Neural progenitor cell (in vitro differentiated cells): ENCODE results near the gene DOCK11.

Experiments used
- CTCF ChIP-seq: fragments of 200-600 bp; sonication (generic); IDR thresholded peaks from 2 replicates; pipeline ENCODE4 v1.5.1; 2017; ENCODE audit warnings: antibody characterized with exemption, mild to moderate bottlenecking
- EZH2phosphoT487 ChIP-seq: fragments of 200-600 bp; sonication (generic); IDR thresholded peaks from 2 replicates; pipeline ENCODE4 v1.6.1; 2017; ENCODE audit warnings: antibody characterized with exemption

GRCh38 chrX:118727686-118728339 is 232.2 kb downstream of the DOCK11 start:
- TF ChIP-seq CTCF (no peak), EZH2phosphoT487 (peak; percentile 22)
